Heart left ventricle (tissue), 13 donors: ENCODE results near the gene PRKCB.

Experiments
- CTCF ChIP-seq, 12 donors: fragments of 200-600 bp; sonication (generic) in 4 of 12; IDR thresholded peaks; one replicate each; pipeline versions ENCODE4 v1.5.0 to v1.8.0; 2018 to 2022; ENCODE audit warnings: antibody characterized with exemption in 12 of 12, mild to moderate bottlenecking in 5 of 12
- POLR2A ChIP-seq, 2 donors: fragments of 450-650 bp; IDR thresholded peaks; one replicate each; pipeline ENCODE4 v1.6.1; 2017; ENCODE audit warnings: antibody characterized with exemption in 2 of 2, mild to moderate bottlenecking in 2 of 2, moderate library complexity in 2 of 2
- donor health status: ischemic (EF 13 %, LVEDD 7.1; RV severe dilation, severe dysfunction).
- donor health status: DM: no; HTN: yes; CAD: no.
- donor health status: DM: no; HTN: no; CAD: no.
- donor health status: ischemic (EF 25% LVEDD 6.9; RV normal size, moderate dysfunction).
- donor health status: ischemic (EF 25% LVEDD 5.7; RV mildly dilated, moderate dysfunction).
- donor health status: ischemic (EF 35%, LVEDD 5.7; RV mildly dilated, moderate dysfunction).
- donor health status: nonischemic (EF 11% LVEDD 7.7; RV severe dilation, severe dysfunction).
- donor health status: DM: yes; HTN: yes; CAD: no.
- donor health status: PGD.
- donor health status: ischemic (EF 29% LVEDD 5.4; RV normal size, mild dysfunction).
- donor health status: nonischemic (EF 23%, LVEDD 6.1; RV moderate dilation, normal function).

GRCh38 chr16:24217461-24217860 lies 381.7 kb downstream of the PRKCB start:
- TF ChIP-seq CTCF (IDR thresholded peaks at IDR 0.05) (no peak), POLR2A (IDR thresholded peaks at IDR 0.05) (no peak)
